ENCODE measurements around the gene ZNF593.
A peak's percentile ranks its signal among the peaks of the same experiment; 100 is the strongest.

ZNF593 gene

DNA sequence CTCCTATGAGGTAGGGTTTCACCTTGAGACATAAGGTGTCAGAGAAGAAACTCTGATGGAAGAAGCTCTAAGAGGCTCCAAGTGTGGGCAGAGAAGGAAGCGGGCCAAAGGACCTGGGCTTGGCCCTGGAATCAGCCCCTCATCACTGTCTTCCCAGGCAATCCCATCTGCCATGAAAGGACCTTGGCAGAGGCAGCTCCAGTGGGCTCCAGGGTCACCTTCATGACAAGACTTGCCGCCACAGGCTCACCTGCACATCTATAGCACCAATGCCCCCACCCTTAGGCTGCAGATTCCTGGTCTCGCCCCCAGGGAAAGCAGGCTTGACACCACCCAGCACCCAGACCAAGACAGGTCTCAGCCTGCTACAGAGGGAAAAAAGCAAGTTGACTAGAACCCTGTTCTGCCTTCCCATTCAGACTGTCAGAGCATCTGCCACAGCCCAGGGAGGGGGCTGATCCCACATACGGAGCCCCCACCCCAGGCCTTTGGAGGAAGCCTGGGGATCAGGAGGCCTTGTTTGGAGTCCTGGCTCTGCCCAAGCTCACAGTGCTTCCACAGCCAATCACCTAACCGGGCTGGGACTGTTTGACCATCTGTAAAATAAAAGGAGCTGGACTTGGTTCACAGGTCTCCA lies 11.3 kb upstream of the ZNF593 start:
- TF ChIP-seq, protein P1, sequence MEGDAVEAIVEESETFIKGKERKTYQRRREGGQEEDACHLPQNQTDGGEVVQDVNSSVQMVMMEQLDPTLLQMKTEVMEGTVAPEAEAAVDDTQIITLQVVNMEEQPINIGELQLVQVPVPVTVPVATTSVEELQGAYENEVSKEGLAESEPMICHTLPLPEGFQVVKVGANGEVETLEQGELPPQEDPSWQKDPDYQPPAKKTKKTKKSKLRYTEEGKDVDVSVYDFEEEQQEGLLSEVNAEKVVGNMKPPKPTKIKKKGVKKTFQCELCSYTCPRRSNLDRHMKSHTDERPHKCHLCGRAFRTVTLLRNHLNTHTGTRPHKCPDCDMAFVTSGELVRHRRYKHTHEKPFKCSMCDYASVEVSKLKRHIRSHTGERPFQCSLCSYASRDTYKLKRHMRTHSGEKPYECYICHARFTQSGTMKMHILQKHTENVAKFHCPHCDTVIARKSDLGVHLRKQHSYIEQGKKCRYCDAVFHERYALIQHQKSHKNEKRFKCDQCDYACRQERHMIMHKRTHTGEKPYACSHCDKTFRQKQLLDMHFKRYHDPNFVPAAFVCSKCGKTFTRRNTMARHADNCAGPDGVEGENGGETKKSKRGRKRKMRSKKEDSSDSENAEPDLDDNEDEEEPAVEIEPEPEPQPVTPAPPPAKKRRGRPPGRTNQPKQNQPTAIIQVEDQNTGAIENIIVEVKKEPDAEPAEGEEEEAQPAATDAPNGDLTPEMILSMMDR (IDR thresholded peaks at IDR 0.05; ENCODE audit: control extremely low read depth, extremely low read depth, low read depth, missing control alignments): no peak
- ChIA-PET CTCF (interaction anchor here (1.5 to 5.0 kb wide), 3 partner anchors 12 to 54 kb away, joined by 4 to 37 read pairs (median 19); partner anchors contain the start of gene ZNF593), POLR2A (no interaction called here)
- no peak for DNase-seq (ENCODE audit: extremely low spot score)

DNA sequence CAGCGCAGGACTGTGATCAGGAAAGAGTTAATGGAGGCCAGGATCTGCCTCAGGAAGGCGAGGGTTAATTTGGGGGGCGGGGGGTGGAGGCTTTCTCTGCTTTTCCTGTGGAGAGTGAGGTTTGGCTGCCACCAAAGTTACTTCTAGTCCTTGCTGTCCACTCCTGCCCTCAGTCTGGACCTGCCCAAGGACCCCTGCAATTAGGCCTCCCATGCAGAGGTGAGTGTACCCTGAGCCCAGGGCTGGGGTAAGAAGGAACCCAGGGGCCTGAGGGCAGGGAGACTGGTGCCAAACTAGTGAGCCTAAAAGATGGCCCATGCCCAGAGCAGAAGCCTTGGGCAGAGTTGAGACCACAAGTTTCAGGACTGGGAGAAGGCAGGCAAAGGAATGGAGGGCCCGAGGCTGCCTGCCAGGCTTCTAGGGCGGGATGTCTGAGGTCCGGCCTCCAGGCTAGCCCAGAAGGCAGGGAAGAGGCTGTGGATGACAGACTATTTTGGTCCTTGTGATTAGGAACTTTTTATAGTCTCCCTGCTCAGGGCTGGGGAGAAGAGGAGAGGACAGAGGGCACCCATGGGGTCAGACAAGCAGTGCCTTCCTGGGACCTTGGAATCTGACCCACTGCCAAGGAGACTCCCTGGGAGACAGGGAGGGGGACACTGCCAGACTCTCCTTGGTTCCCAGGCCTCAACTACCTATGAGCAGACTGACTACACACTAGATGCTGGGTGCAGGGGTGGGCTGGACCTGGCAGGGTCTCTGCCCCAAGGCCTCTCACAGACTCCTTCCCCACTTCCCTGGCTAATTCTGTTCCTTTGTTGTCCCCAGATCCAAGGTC lies 10.6 kb upstream of the ZNF593 start, which contains the start of gene FAM110D:
Gene FAM110D (plus strand): TSS at position 172 of the 835 bp plus-strand sequence. CDS start 2,213 bp downstream, outside the sequence.
- CTCF ChIA-PET: interaction anchor here (3.4 to 5.0 kb wide), 2 partner anchors 11 to 13 kb away, joined by 19 to 37 read pairs; partner anchors contain the start of gene ZNF593

DNA sequence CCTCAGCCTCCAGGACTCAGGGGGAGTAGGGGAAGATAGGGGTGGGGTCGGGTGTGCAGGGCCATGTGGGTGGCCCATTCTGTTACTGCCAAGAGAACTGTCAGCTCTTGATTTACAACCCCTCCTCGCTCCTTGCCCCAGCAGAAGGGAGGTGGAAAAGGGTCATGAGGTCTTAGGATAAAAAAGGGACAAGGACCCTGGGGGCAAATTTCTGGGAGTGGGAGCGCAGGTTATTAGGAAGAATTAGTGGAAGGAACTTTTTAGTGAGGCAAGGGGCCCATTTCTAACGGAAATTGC lies 10.0 kb upstream of the ZNF593 start:
- ChIA-PET POLR2A (no interaction called here), CTCF (interaction anchor here (3.4 kb wide), 1 partner anchor 10 kb away, joined by 19 read pairs; the partner anchor contains the start of gene ZNF593)
- TF ChIP-seq, protein P1 (IDR thresholded peaks at IDR 0.05; ENCODE audit: control extremely low read depth, extremely low read depth, low read depth, missing control alignments): no peak
- DNase-seq (ENCODE audit: extremely low spot score): no peak

More for the DNA sequence above, 10.6 kb upstream of the ZNF593 start, which contains the start of gene FAM110D:
- no peak for DNase-seq (ENCODE audit: extremely low spot score)
- POLR2A ChIA-PET: no interaction called here
- TF ChIP-seq, protein P1 (IDR thresholded peaks at IDR 0.05; ENCODE audit: control extremely low read depth, extremely low read depth, low read depth, missing control alignments): no peak

DNA sequence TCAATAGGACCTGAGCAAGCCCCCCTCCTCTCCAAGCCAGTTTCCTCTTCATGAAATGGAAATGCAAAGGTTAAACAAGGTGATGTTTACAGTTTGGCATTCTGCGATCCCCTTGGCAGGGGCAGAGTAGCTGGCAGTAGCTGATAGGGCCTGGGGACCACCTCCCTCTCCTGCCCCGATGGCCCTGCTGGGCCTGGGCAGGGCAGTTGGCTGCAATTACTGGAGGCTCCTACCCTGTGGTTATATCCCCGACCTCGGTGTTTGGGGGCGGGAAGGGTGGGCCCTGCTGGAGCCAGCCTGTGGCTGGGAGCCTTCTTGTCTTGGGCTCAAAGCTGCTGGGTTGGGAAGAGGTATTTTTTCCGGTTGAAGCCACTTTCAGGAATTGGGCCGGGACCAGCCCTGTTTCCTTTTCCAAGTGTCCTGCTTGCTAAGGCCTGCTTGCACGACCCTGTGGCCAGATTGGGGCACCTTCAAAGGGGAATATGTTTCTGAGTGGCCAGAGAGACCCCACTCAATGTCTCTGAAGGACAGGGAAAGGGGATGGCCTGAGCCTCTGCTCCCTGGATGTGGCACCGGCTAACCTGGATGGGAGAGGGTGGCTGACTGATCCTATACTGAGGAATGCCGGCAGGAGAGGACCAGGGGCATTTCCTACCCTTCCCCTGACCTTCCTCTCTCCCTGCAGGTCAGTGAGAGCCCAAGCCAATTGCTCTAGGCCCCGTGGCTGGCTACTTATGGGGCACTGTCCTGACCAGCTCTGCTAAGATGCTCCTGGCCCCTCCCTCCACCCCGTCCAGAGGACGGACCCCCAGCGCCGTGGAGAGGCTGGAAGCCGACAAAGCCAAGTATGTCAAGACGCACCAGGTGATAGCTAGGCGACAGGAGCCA lies 8.9 kb upstream of the ZNF593 start:
- ChIA-PET POLR2A (no interaction called here), CTCF (interaction anchor here (1.2 to 1.5 kb wide), 2 partner anchors 16 to 49 kb away, joined by 4 read pairs; partner anchors contain the start of gene PDIK1L)
- TF ChIP-seq, protein P1 (IDR thresholded peaks at IDR 0.05; ENCODE audit: control extremely low read depth, extremely low read depth, low read depth, missing control alignments): no peak
- DNase-seq (ENCODE audit: extremely low spot score): no peak

DNA sequence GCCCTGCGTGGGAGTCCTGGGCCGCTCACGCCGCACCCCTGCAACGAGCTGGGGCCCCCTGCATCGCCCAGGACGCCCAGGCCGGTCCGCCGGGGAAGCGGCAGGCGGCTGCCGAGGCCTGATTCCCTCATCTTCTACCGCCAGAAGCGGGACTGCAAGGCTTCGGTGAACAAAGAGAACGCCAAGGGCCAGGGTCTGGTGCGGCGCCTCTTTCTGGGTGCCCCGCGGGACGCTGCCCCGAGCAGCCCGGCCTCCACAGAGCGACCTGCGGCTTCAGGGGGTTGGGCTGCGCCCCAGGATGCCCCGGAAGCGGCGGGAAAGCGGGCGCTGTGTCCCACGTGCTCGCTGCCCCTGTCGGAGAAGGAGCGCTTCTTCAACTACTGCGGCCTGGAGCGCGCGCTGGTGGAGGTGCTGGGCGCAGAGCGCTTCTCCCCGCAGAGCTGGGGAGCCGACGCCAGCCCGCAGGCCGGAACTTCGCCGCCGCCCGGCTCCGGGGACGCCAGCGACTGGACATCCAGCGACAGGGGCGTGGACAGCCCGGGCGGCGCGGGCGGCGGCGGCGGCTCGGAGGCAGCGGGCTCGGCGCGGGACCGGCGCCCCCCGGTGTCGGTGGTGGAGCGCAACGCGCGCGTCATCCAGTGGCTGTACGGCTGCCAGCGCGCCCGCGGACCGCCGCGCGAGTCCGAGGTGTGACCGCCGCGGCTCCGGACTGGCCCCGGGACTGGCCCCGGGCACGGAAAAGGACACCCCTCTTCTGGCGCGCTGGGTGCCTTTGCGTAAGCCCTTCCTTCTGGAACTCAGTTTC lies 8.1 kb upstream of the ZNF593 start:
- DNase-seq (ENCODE audit: extremely low spot score): no peak
- ChIA-PET POLR2A (no interaction called here), CTCF (interaction anchor here (1.2 to 1.5 kb wide), 2 partner anchors 17 to 49 kb away, joined by 4 read pairs; partner anchors contain the start of gene PDIK1L)
- TF ChIP-seq, protein P1 (IDR thresholded peaks at IDR 0.05; ENCODE audit: control extremely low read depth, extremely low read depth, low read depth, missing control alignments): peak; percentile 26

Data from GM10248 (cell line).